HG03066 (cell line): ENCODE measurements around the gene TNFRSF13B.

Source experiments
- ATAC-seq: cut with Tn5 transposase; IDR thresholded peaks from one replicate; pipeline ENCODE4 v1.9.1; 2021; ENCODE audit warnings: low read depth; ENCODE audit not compliant: unreplicated experiment

TNFRSF13B gene

GRCh38 chr17:16940116-16940881 is 31.6 kb downstream of the TNFRSF13B start:
- ATAC-seq, result no peak

- ATAC-seq, result no peak
These were observed 32.3 kb downstream of the TNFRSF13B start for GRCh38 chr17:16939606-16940115.

DNA sequence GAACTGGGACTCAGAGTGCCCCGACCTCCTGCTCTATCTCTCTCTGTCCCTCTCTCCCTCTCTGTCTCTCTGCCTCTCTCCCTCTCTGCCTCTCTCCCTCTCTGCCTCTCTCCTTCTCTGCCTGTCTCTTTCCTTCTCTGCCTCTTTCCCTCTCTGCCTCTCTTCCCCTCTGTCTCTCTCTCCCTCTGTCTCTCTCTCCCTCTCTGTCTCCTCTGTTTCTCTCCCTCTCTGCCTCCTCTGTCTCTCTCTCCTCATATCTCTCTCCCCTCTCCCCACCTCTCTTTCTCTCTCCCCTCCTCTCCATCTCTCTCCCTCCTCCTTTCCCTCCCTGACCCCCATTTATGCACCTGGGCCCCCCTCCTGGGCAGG is 32.7 kb downstream of the TNFRSF13B start:
- no peak for ATAC-seq

DNA sequence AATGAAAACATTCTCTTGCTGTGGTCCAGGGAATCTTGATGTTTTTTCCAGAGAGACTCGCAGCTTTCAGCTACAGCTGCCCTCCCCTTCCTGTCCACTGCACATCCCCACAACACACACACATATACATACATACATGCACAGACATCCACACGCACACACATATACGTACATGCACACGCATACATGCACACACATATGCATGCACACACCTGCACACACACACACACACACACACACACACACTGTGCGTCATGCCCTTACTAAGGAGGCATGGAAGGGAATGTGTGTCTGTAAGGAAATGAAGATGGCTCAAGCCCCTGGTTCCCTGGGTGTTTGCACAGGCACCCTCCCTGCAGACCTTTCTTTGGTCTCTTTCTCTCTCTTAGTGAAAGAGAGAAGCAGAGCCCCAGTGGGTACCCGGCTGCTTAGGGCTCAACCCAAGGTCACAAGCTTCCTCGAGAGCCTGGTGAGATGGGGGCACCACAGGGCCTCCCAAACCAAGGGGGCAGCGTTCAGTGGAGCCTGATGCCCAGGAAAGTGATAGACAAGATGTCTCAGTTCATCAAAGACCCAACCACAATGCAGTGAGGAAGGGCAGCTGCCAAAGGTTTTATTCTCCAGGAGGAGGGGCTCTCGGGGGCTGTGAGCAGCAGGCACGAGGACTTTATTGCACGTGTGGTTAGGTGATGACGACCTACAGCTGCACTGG is 33.3 kb downstream of the TNFRSF13B start:
- no peak for ATAC-seq

DNA sequence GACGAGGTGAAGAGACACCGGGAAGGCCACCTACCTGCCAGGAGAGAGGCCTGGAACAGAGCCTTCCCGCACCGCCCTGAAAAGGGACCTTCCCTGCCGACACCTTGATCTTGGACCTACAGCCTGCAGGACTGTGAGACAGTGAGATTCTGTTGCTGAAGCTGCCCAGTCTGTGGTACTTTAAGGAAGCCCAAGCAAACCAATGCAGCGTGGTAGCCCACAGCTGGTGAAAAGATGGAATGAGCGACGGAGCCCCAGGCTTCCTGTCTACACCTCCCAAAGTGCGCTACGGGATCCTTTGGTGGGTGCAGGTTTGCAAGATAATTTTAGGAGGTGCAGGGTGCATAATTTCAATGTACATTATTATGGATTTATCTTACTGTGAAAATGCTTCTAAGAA is 33.9 kb downstream of the TNFRSF13B start:
- ATAC-seq, result no peak

GRCh38 chr17:16937431-16937830 is 34.5 kb downstream of the TNFRSF13B start:
- no peak for ATAC-seq

DNA sequence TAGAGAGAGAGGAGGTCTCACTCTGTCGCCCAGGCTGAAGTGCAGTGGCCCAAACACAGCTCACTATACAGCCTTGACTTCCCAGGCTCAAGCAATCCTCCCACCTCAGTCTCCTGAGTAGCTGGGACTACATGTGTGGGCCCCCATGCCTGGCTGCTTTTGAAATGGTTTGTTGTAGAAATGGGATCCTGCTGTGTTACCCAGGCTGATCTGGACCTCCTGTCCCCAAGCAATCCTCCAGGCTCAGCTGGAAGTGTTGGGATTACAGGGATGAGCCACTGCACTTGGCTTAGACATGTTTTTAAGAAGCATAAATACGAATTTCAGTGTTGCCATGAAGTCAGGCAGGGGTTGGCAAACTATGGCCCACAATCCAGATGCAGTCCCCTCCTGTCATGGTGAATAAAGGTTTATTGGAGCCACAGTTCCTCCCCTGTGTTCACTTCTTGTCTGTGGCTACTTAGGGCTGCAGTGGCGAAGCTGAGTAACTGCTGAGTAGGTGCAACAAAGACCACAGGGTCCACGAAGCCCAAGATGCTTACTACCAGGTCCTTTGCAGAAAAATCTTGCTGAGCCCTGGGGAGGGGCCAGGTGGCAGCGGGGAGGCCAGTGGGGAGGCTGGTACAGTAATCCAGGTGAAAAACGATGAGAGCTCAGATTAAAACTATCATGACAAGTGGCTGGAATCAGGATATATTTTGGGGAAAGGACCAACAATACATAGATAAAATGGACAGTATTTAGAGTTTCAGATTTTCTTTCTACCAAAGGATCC is 35.2 kb downstream of the TNFRSF13B start:
- no peak for ATAC-seq

- ATAC-seq, result no peak
These were observed 36.1 kb downstream of the TNFRSF13B start for GRCh38 chr17:16935786-16936185.

GRCh38 chr17:16935241-16935663 is 36.7 kb downstream of the TNFRSF13B start:
- ATAC-seq, result no peak

- no peak for ATAC-seq
These were observed 37.1 kb downstream of the TNFRSF13B start for GRCh38 chr17:16934836-16935235.

- ATAC-seq, result no peak
These were observed 37.7 kb downstream of the TNFRSF13B start for GRCh38 chr17:16934133-16934795.

DNA sequence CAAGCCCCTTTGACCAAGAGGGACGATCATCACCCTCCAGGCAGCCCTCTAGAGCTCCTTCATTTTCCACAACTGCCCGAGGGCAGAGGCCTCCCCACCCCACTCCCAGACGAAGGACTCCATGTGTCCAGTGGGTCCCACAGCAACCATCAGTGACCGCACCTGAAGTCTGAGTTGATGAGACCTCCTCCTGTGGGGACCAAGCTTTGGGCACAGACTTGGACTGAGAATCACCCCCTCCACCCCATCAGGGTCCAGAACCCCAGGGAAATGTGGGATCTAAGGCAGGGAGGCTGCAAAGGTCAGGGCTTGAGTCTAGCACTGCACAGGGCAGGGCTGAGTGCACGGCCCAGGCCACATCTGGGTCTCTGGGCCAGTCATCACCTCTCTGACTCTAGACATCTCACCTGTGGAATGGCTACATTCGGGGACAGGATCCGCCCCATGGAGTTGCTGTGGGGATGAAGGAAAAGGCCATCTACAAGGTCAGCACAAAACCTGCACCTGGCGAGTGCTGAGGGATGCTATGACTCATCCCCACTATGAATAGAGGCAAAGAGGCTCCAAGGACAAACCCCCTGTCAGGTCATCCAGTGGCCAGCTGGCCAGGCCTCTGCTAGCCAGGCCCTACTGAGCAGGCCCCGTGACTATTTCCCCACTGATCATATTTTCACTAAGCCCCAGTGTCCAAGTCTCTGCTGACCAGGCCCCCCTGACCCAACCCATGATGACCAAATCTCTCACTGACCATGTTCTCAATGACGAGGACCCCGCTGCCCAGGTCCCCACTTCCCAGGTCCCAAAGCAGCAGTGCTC is 38.4 kb downstream of the TNFRSF13B start:
- ATAC-seq, result no peak

- ATAC-seq, result no peak
These were observed 39.3 kb downstream of the TNFRSF13B start for GRCh38 chr17:16932611-16933010.

GRCh38 chr17:16932156-16932555 is 39.8 kb downstream of the TNFRSF13B start:
- ATAC-seq, result no peak

DNA sequence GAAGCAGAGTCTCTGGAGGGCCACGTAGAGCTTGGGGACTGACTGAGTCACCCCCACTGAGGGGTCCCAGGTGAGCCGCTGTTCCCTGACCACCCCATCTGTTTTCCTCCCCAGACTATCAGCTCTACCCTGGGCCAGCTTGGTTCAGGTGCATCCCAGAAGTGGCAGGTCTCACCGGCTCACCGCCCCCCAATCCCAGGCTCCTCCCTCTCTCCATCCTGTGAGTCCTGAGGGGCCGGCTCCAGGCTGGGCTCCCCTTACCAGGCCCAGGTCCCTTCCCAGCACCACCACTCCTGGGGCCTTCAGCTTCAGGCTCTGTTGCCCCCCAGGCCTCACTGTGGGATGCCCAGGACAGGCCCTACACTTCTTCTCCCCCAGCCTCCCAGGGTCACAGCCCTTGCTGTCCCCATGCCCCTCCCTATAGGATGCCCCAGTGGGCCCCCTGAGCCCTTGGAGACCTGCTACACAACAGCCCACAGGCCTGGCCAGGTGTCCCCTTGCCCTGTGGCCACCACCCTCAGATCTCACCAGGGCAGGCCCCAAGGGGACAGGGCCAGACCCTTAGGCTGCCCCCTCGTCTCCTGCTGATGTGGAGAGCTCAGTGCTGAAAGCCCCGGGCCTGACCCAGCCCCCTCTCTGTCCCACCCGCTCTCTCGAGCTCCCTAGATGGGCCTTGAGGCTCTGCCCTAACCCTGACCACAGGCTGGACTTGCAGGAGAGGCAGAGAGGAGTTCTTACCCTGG is 40.4 kb downstream of the TNFRSF13B start:
- ATAC-seq, result no peak

GRCh38 chr17:16930571-16931317 is 41.2 kb downstream of the TNFRSF13B start:
- ATAC-seq, result no peak

- no peak for ATAC-seq
These were observed 42.0 kb downstream of the TNFRSF13B start for GRCh38 chr17:16929757-16930520.
